ENCODE measurements around the gene SUPT7L.

- TF ChIP-seq POLR2A (IDR thresholded peaks at IDR 0.05) (no peak), CTCF (IDR thresholded peaks at IDR 0.05) (no peak)
Observed at GRCh38 chr2:27709326-27709725, 45.9 kb upstream of the SUPT7L start.
